ENCODE data around the gene FHIP1A. TPM values are rescaled to one million over a fixed set of nuclear protein-coding genes. Genes with fewer than 3 reads are reported as not detected.

FHIP1A gene
- total and polyA plus RNA-seq, 2 of the 8 experiments (the other 6 are each of a cell fraction or from before 2014, with no cell fraction given), result 17.9 to 75.2 TPM

DNA sequence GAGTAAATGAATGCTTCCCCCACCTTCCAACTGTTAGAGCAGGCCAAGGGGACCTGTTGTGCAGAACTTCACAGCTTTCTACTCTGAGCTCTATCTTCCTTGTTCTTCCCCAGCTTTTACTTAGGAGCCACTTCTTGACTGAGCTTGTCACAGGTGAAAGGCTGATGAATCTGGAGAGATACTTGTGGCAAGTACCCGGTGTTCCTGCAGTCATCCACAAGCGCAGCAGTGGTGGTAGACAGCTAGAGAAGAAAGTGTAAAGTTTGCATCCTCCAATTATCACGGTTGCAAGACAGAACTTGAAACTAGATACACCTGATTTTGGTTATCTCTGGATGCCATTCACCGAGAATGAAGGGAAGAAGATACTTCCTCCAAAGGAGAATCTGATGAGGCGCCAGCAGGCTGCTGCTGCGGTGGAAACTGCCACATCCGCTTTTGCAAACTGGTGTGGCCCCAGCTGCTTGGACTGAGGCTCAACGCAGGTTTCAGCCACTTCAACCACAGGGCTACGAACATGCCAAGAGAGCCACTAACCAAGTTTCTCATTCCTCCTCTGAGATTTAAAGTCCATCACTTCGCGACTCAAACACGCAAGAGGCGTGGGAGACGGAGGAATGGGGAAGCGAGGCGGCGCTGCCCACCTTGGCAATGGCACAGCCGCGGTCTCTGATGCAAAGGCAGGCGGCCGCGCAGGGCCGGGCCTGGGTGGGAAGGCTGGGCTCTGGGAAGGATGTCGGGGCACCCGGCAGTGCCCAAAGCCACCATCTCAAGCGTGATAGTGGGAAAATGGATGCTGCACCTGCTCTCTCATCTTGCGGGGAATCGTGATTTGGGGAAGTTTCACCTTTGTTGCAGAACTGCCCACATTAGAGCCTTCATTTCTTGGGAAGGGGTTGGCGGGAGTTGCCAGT is 1.3 kb upstream of the FHIP1A start (continued):
- no peak; a peak in 1 of 4 replicates for TF ChIP-seq HDAC2 (IDR thresholded peaks at IDR 0.05; ENCODE audit: borderline replicate concordance in 1 of 2, low read depth in 2 of 2, low read length in 2 of 2)
- TF ChIP-seq NRF1 (IDR thresholded peaks at IDR 0.05; ENCODE audit: low read depth, low read length), result no peak
- no peak for TF ChIP-seq ATF3 (IDR thresholded peaks at IDR 0.05; ENCODE audit: insufficient read depth, low read depth, low read length)
- no peak for TF ChIP-seq POLR2AphosphoS5 (IDR thresholded peaks at IDR 0.05; ENCODE audit: low read depth, low read length)
- TF ChIP-seq MAX (IDR thresholded peaks at IDR 0.05), result 0 out of 2 replicates have a peak, but pooled peaks have one; percentile 26
- no peak for TF ChIP-seq NANOG (IDR thresholded peaks at IDR 0.05; ENCODE audit: insufficient read depth, low read depth, low read length, poor library complexity, severe bottlenecking)
- no peak for TF ChIP-seq SP2 (IDR thresholded peaks at IDR 0.05; ENCODE audit: low read length)
- TF ChIP-seq TCF12 (IDR thresholded peaks at IDR 0.05; ENCODE audit: low read depth, low read length), result no peak
- no peak for TF ChIP-seq JUN (IDR thresholded peaks at IDR 0.05; ENCODE audit: low read depth, low read length)
- TF ChIP-seq FOSL1 (IDR thresholded peaks at IDR 0.05; ENCODE audit: insufficient read depth, low read depth, low read length), result no peak
- TF ChIP-seq SAP30 (IDR thresholded peaks at IDR 0.05; ENCODE audit: insufficient read depth, insufficient replicate concordance, low read length), result no peak
- TF ChIP-seq TBP (IDR thresholded peaks at IDR 0.05; ENCODE audit: low read depth, low read length), result no peak
- TF ChIP-seq YY1 (IDR thresholded peaks at IDR 0.05; ENCODE audit: low read depth, low read length), result no peak
- no peak for TF ChIP-seq ZNF274 (IDR thresholded peaks at IDR 0.05; ENCODE audit: borderline replicate concordance, extremely low read depth, low read length)
- no peak for TF ChIP-seq TAF7 (optimal IDR thresholded peaks at IDR 0.05; ENCODE audit: borderline replicate concordance, low read depth, low read length)
- peak; percentile 70 for TF ChIP-seq ASH2L (IDR thresholded peaks at IDR 0.05; ENCODE audit: low read length)
- no peak for TF ChIP-seq RFX5 (IDR thresholded peaks at IDR 0.05; ENCODE audit: borderline replicate concordance, low read depth, low read length)
- TF ChIP-seq RAD21 (IDR thresholded peaks at IDR 0.05 in 1 of 2, conservative IDR thresholded peaks at IDR 0.05 in 1 of 2; ENCODE audit: low read depth in 2 of 2, low read length in 2 of 2), result peak; percentile 7 to 13; a peak in 1 of 4 replicates
- no peak for TF ChIP-seq TEAD4 (IDR thresholded peaks at IDR 0.05; ENCODE audit: low read depth, low read length)
- no peak for TF ChIP-seq POU5F1 (IDR thresholded peaks at IDR 0.05; ENCODE audit: low read depth, low read length)

Data from H1 (cell line).